Mesangial cell (primary cell): ENCODE results near the gene PJVK. TPM values are rescaled to one million over a fixed set of nuclear protein-coding genes. Genes with fewer than 3 reads are reported as not detected.

Experiments used
- total RNA-seq: library from RNA; depleted of rRNA; stranded (reverse); fragments of >200 nt; gene quantifications from 2 replicates; pipeline ENCODE4 v1.2.3, GENCODE V29; 2015

Gene PJVK
- 0.16 and 21.9 TPM in 2 replicates for total RNA-seq

DNA sequence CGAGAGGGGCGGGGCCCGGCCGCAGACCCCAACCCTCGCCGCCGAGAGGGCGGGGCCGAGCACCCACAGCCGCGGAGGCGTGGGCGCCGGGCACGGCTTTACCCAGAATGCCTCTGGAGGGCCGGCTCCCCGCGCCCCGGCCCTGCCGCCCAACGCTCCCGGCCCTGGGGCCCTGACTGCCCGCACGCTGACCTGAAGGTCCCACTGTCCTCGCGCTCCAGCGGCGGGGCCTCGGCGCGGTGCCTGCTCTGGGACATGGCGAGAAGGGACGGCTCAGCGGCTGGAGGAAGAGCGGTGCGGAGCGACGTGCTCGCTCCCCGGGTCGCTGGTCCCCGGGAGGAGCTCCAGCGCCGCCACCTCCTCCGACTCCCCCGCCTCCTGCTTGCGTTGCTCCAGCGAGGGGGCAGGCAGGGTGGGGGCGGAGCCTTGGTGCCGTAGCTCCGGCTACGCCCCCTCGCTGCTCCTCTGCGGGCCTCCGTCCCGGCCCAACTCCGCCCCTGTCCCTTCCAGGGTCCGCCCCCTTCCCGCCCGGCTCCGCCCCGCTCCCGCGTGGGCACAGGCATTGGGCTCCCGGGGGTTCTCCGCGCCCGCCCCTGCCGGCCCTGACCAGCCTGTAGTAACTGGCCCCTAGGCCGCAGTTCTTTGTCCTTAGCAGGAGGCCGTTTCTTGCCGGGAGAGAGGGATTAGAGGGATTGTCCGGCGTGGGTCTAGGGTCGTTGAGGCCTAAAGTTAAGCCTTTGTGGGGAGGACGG, at the start of gene PJVK, which contains the start of gene PRKRA:
Gene PJVK (plus strand): TSS at position 605 of the 752 bp plus-strand sequence. CDS start 2,032 bp downstream, outside the sequence.
Gene PRKRA (minus strand): TSS at position 402 of the 752 bp plus-strand sequence. CDS start 145 bp downstream, at position 257.

GRCh38 chr2:178478439-178479274, 27.5 kb downstream of the PJVK start, which contains the start of gene FKBP7:
Gene FKBP7 (minus strand): TSS chr2:178478600. CDS start chr2:178478499, 101 bp downstream.

GRCh38 chr2:178480227-178481181, 29.3 kb downstream of the PJVK start, which contains the start of gene PLEKHA3:
Gene PLEKHA3 (plus strand): TSS chr2:178480457. CDS start chr2:178480870, 413 bp downstream.

Other genes with a start within 250 kb of the PJVK start
- 48.2 and 54.8 TPM in 2 replicates for gene PRKRA, start 203 bp upstream of the PJVK start, total RNA-seq
- 15.3 and 34.5 TPM in 2 replicates for gene FKBP7, start 27.2 kb downstream of the PJVK start, total RNA-seq
- gene PLEKHA3, start 29.1 kb downstream of the PJVK start, total RNA-seq: 4.6 and 4.8 TPM in 2 replicates